H9 (cell line): Measurements from ENCODE around the gene CFAP65. TPM values are rescaled to one million over a fixed set of nuclear protein-coding genes. Genes with fewer than 3 reads are reported as not detected.

ENCODE experiments used
- DNase-seq: peaks from one replicate; pipeline ENCODE4 v3.0.0-alpha.2; 2017
- H2AFZ ChIP-seq: one replicate; pipeline ENCODE4 v1.6.1; 2013; ENCODE audit warnings: mild to moderate bottlenecking, low read length, control low read depth, moderate library complexity
- H2AK5ac ChIP-seq: 2 replicates; pipeline ENCODE4 v1.6.1; 2013; ENCODE audit warnings: low read length, control low read depth, mixed read lengths; ENCODE audit not compliant: insufficient read length
- H2BK120ac ChIP-seq: one replicate; pipeline ENCODE4 v1.6.1; 2013; ENCODE audit warnings: low read depth, mild to moderate bottlenecking, low read length, control low read depth, inconsistent platforms; ENCODE audit not compliant: poor library complexity, severe bottlenecking
- H2BK12ac ChIP-seq: 2 replicates; pipeline ENCODE4 v1.6.1; 2013; ENCODE audit warnings: low read length, control low read depth, mixed read lengths, low read depth; ENCODE audit not compliant: insufficient read length
- H2BK15ac ChIP-seq: 2 replicates; pipeline ENCODE4 v1.6.1; 2013; ENCODE audit warnings: low read depth, low read length, control low read depth
- H2BK20ac ChIP-seq: one replicate; pipeline ENCODE4 v1.6.1; 2013; ENCODE audit warnings: low read depth, mild to moderate bottlenecking, low read length, control low read depth, inconsistent platforms; ENCODE audit not compliant: poor library complexity, severe bottlenecking
- H2BK5ac ChIP-seq: 2 replicates; pipeline ENCODE4 v1.6.1; 2013; ENCODE audit warnings: low read length, control low read depth, mixed read lengths; ENCODE audit not compliant: insufficient read length
- H3K14ac ChIP-seq: 2 replicates; pipeline ENCODE4 v1.6.1; 2013; ENCODE audit warnings: low read length, control low read depth; ENCODE audit not compliant: insufficient read depth
- H3K18ac ChIP-seq: 2 replicates; pipeline ENCODE4 v1.6.1; 2013; ENCODE audit warnings: low read depth, mild to moderate bottlenecking, mixed read lengths, low read length, control low read depth; ENCODE audit not compliant: insufficient read length
- H3K23ac ChIP-seq: 2 replicates; pipeline ENCODE4 v1.6.1; 2013; ENCODE audit warnings: low read length, control low read depth, mixed read lengths, low read depth; ENCODE audit not compliant: insufficient read length
- H3K23me2 ChIP-seq: 2 replicates; pipeline ENCODE4 v1.6.1; 2013; ENCODE audit warnings: low read depth, mild to moderate bottlenecking, mixed read lengths, low read length, control low read depth; ENCODE audit not compliant: insufficient read length, poor library complexity, severe bottlenecking
- H3K27ac ChIP-seq: 2 replicates; pipeline ENCODE4 v1.5.1; 2013; ENCODE audit warnings: low read length, control low read depth, mixed read lengths, low read depth; ENCODE audit not compliant: insufficient read length
- H3K27me3 ChIP-seq: 2 replicates; pipeline ENCODE4 v1.6.1; 2013; ENCODE audit warnings: low read length, control low read depth, inconsistent platforms; ENCODE audit not compliant: insufficient read depth
- H3K4ac ChIP-seq: 2 replicates; pipeline ENCODE4 v1.6.1; 2013; ENCODE audit warnings: low read depth, mild to moderate bottlenecking, control low read depth, inconsistent platforms, low read length, moderate library complexity
- H3K4me1 ChIP-seq: 2 replicates; pipeline ENCODE4 v1.6.1; 2013; ENCODE audit warnings: low read length, control low read depth, inconsistent platforms; ENCODE audit not compliant: insufficient read depth
- H3K4me2 ChIP-seq: 2 replicates; pipeline ENCODE4 v1.6.1; 2013; ENCODE audit warnings: low read length, control low read depth, mixed read lengths; ENCODE audit not compliant: insufficient read length, insufficient read depth
- H3K56ac ChIP-seq: 2 replicates; pipeline ENCODE4 v1.6.1; 2013; ENCODE audit warnings: low read depth, mild to moderate bottlenecking, mixed read lengths, low read length, control low read depth; ENCODE audit not compliant: insufficient read length
- H3K79me1 ChIP-seq: 2 replicates; pipeline ENCODE4 v1.6.1; 2013; ENCODE audit warnings: low read depth, mild to moderate bottlenecking, moderate library complexity, low read length, control low read depth, inconsistent platforms; ENCODE audit not compliant: insufficient read depth, poor library complexity, severe bottlenecking
- H3K79me2 ChIP-seq: 2 replicates; pipeline ENCODE4 v1.6.1; 2013; ENCODE audit warnings: low read length, control low read depth, inconsistent platforms; ENCODE audit not compliant: insufficient read depth
- H3K9ac ChIP-seq: 2 replicates; pipeline ENCODE4 v1.6.1; 2013; ENCODE audit warnings: low read length, control low read depth, mixed read lengths; ENCODE audit not compliant: insufficient read length; ENCODE audit errors: extremely low read depth
- H3K9me3 ChIP-seq: one replicate; pipeline ENCODE4 v1.6.1; 2013; ENCODE audit warnings: low read depth, low read length, inconsistent platforms; ENCODE audit not compliant: control insufficient read depth
- H3T11ph ChIP-seq: one replicate; pipeline ENCODE4 v1.6.1; 2013; ENCODE audit warnings: mild to moderate bottlenecking, low read length, control low read depth, inconsistent platforms
- H4K20me1 ChIP-seq: one replicate; pipeline ENCODE4 v1.6.1; 2013; ENCODE audit not compliant: control insufficient read depth, insufficient read length, insufficient read depth
- H4K5ac ChIP-seq: 2 replicates; pipeline ENCODE4 v1.6.1; 2013; ENCODE audit warnings: low read depth, mild to moderate bottlenecking, mixed read lengths, low read length, control low read depth; ENCODE audit not compliant: insufficient read length
- H4K8ac ChIP-seq: replicated peaks from 2 replicates; pipeline ENCODE4 v1.6.1; 2013; ENCODE audit warnings: low read length, control low read depth, mixed read lengths, low read depth; ENCODE audit not compliant: insufficient read length
- H4K91ac ChIP-seq: 2 replicates; pipeline ENCODE4 v1.6.1; 2013; ENCODE audit warnings: low read depth, mild to moderate bottlenecking, moderate library complexity, mixed read lengths, low read length, control low read depth; ENCODE audit not compliant: insufficient read length
- H3K27ac Mint-ChIP-seq, 3 experiments: 2 replicates in 2 of 3; 3 replicates in 1 of 3; pipeline ENCODE4 v1.8.0; 2020 to 2021; ENCODE audit warnings: mixed read lengths in 3 of 3, mild to moderate bottlenecking in 1 of 3, moderate library complexity in 1 of 3
- H3K27me3 Mint-ChIP-seq: 2 replicates; pipeline ENCODE4 v1.8.0; 2021; ENCODE audit warnings: low read depth, mild to moderate bottlenecking, moderate library complexity, mixed read lengths
- H3K36me3 Mint-ChIP-seq, 3 experiments: 2 replicates in 2 of 3; 3 replicates in 1 of 3; pipeline ENCODE4 v1.8.0; 2020 to 2021; ENCODE audit warnings: low read depth in 3 of 3, mixed read lengths in 3 of 3; ENCODE audit not compliant: insufficient read depth in 1 of 3
- H3K4me1 Mint-ChIP-seq, 2 experiments: 2 replicates each; pipeline ENCODE4 v1.8.0; 2020; ENCODE audit warnings: mixed read lengths in 2 of 2
- H3K4me3 Mint-ChIP-seq, 2 experiments: 2 replicates in 1 of 2; 3 replicates in 1 of 2; pipeline ENCODE4 v1.8.0; 2020 to 2021; ENCODE audit warnings: mild to moderate bottlenecking in 2 of 2, mixed read lengths in 2 of 2, moderate library complexity in 1 of 2
- H3K9me3 Mint-ChIP-seq, 2 experiments: 2 replicates in 1 of 2; 3 replicates in 1 of 2; pipeline ENCODE4 v1.8.0; 2020; ENCODE audit warnings: mild to moderate bottlenecking in 2 of 2, mixed read lengths in 2 of 2, moderate library complexity in 1 of 2
- CTCF ChIP-seq: fragments of 200-600 bp; sonication (generic); conservative IDR thresholded peaks from 3 replicates; pipeline ENCODE4 v1.8.0; 2021; ENCODE audit warnings: antibody characterized with exemption, mild to moderate bottlenecking
- total RNA-seq: library from RNA; stranded (reverse); gene quantifications from 2 replicates; pipeline ENCODE4 v1.2.1, GENCODE V29; 2021

CFAP65 gene
- total RNA-seq, 1 experiment from 2014 or later = 0.20 TPM

- Histone ChIP-seq H3K4ac (no peak overlapping the region), H4K5ac (no peak overlapping the region), H3K56ac (no peak overlapping the region), H3K23me2 (no peaks in the 10 kb centered on the region), H3K4me1 (no peaks in the 10 kb centered on the region; the same call in 1 of the 2 replicates), H4K91ac (no peak overlapping the region), H2BK12ac (no peak overlapping the region), H2BK15ac (no peak overlapping the region), H3T11ph (no peak overlapping the region), H2BK120ac (no peak overlapping the region), H2AFZ (no peak overlapping the region), H3K4me2 (no peak overlapping the region), H3K14ac (no peak overlapping the region), H2BK5ac (no peak overlapping the region), H3K27me3 (no peaks in the 10 kb centered on the region), H2AK5ac (no peak overlapping the region), H3K79me1 (no peaks in the 10 kb centered on the region), H3K9ac (no peak overlapping the region), H3K27ac (no peak overlapping the region), H4K20me1 (no peaks in the 10 kb centered on the region), H3K79me2 (no peaks in the 10 kb centered on the region), H2BK20ac (no peak overlapping the region), H4K8ac (no peak overlapping the region), H3K9me3 (no peaks in the 10 kb centered on the region), H3K23ac (no peak overlapping the region), H3K18ac (no peak overlapping the region)
- no peak overlapping the region for H3K4me3 Mint-ChIP-seq
- peaks cover 13% of the 10 kb centered on the region for H3K27me3 Mint-ChIP-seq
- H3K27ac Mint-ChIP-seq = no peak overlapping the region
- H3K4me1 Mint-ChIP-seq = peaks cover 10% of the 10 kb centered on the region in 2 experiments
- no peak for TF ChIP-seq CTCF
- peaks cover 0 to 7% (median 0%) of the 10 kb centered on the region in 3 experiments; a peak in 2 of 7 replicates for H3K36me3 Mint-ChIP-seq
- no peaks in the 10 kb centered on the region for H3K9me3 Mint-ChIP-seq
- DNase-seq = no peak
Observed at GRCh38 chr2:219081701-219082331, 40.5 kb upstream of the CFAP65 start.
